ENCODE data around the gene KCNC3. TPM values are rescaled to one million over a fixed set of nuclear protein-coding genes. Genes with fewer than 3 reads are reported as not detected.

Gene KCNC3
- total RNA-seq, 4 donors from 2014 or later: 0.27 to 0.64 (median 0.49) TPM

- peak; percentile 55 for DNase-seq
- H3K36me3 ChIP-seq: peaks cover 0 to 39% (median 18%) of the 10 kb centered on the region in 4 donors
- H3K9me3 ChIP-seq: no peaks in the 10 kb centered on the region
- TF ChIP-seq POLR2A (IDR thresholded peaks at IDR 0.05) (no peak), POLR2AphosphoS5 (IDR thresholded peaks at IDR 0.05) (no peak), CTCF (IDR thresholded peaks at IDR 0.05) (no peak), EP300 (IDR thresholded peaks at IDR 0.05; ENCODE audit: low read depth) (no peak)
- 45 to 52% methylated on average over 6 to 7 of the region's 7 CpGs for WGBS, 2 donors (ENCODE audit: low coverage in 1 of 2)
- H3K4me3 ChIP-seq: peak overlapping the region in 2 of 4 donors; percentile 79 to 97
- peaks cover 3 to 12% (median 7%) of the 10 kb centered on the region in 4 donors for H3K4me1 ChIP-seq
- no peaks in the 10 kb centered on the region for H3K27me3 ChIP-seq
- peak overlapping the region; percentile 97 to 99 (median 99) for H3K27ac ChIP-seq
- intact Hi-C loops (cut with DNase I; ENCODE audit: low total_unique reads) (no loop called here), in situ Hi-C loops (cut with MboI; ENCODE audit: low pct_ligation_motif_present in 1 of 4, low pct_unique_long_range_greater_than_20kb in 1 of 4, low sequenced_read_pairs in 3 of 4) (no loop called here)
Observed at GRCh38 chr19:50377051-50377461, 47.9 kb upstream of the KCNC3 start.

- 1 to 2% methylated on average over 10 to 63 of the region's 67 CpGs for WGBS, 2 donors (ENCODE audit: low coverage in 1 of 2)
- in situ Hi-C loops (cut with MboI; ENCODE audit: low pct_ligation_motif_present in 1 of 4, low pct_unique_long_range_greater_than_20kb in 1 of 4, low sequenced_read_pairs in 3 of 4): no loop called here
- H3K4me3 ChIP-seq: peak within 1 kb of the TSS; percentile 79 to 97 (median 94)
- no peak for TF ChIP-seq CTCF (IDR thresholded peaks at IDR 0.05)
- TF ChIP-seq POLR2AphosphoS5 (IDR thresholded peaks at IDR 0.05): peak; percentile 68 to 94 (median 93)
- TF ChIP-seq EP300 (IDR thresholded peaks at IDR 0.05; ENCODE audit: low read depth): no peak
- TF ChIP-seq POLR2A (IDR thresholded peaks at IDR 0.05): peak; percentile 88
- DNase-seq: peak; percentile 97
- intact Hi-C loops (cut with DNase I; ENCODE audit: low total_unique reads): no loop called here
- H3K9me3 ChIP-seq: no peaks in the 10 kb centered on the region
- peaks cover 3 to 12% (median 7%) of the 10 kb centered on the region in 4 donors for H3K4me1 ChIP-seq
- H3K36me3 ChIP-seq: peaks cover 0 to 36% (median 18%) of the 10 kb centered on the region in 4 donors
- H3K27me3 ChIP-seq: no peaks in the 10 kb centered on the region
- peak within 1 kb of the TSS; percentile 97 to 99 (median 99) for H3K27ac ChIP-seq
Observed at GRCh38 chr19:50376166-50377050, 47.2 kb upstream of the KCNC3 start, which contains the start of gene NR1H2. Gene NR1H2, plus strand, starts transcription at chr19:50376457. Its CDS starts 1,149 bp downstream, at chr19:50377606.

- Histone ChIP-seq H3K4me3 (no peak overlapping the region), H3K27ac (no peak overlapping the region), H3K9me3 (no peaks in the 10 kb centered on the region), H3K36me3 (no peaks in the 10 kb centered on the region), H3K27me3 (no peaks in the 10 kb centered on the region), H3K4me1 (peaks cover 3 to 11% (median 7%) of the 10 kb centered on the region in 4 donors)
- intact Hi-C loops (cut with DNase I; ENCODE audit: low total_unique reads) (no loop called here), in situ Hi-C loops (cut with MboI; ENCODE audit: low pct_ligation_motif_present in 1 of 4, low pct_unique_long_range_greater_than_20kb in 1 of 4, low sequenced_read_pairs in 3 of 4) (loop anchor here in 2 of 4 donors (5.0 to 25.0 kb wide), 2 partner anchors 85 to 90 kb away; no protein-coding TSS in a partner anchor)
- DNase-seq: no peak
- WGBS, 2 donors (ENCODE audit: low coverage in 1 of 2): 84 to 85% methylated on average over 2 to 10 of the region's 10 CpGs
- TF ChIP-seq POLR2AphosphoS5 (IDR thresholded peaks at IDR 0.05): no peak
- TF ChIP-seq POLR2A (IDR thresholded peaks at IDR 0.05): no peak
- TF ChIP-seq CTCF (IDR thresholded peaks at IDR 0.05): no peak
- no peak for TF ChIP-seq EP300 (IDR thresholded peaks at IDR 0.05; ENCODE audit: low read depth)
Observed at GRCh38 chr19:50371914-50372475, 42.8 kb upstream of the KCNC3 start.

Data from transverse colon (tissue), 4 donors.